SK-N-SH (cell line): Measurements from ENCODE around the gene BACE1-AS. TPM values are rescaled to one million over a fixed set of nuclear protein-coding genes. Genes with fewer than 3 reads are reported as not detected.

Experiments used
- CTCF ChIA-PET: fragments of 300-600, 350-600 bp; formaldehyde crosslinking; extraction: SDS; loops from one replicate; lab custom pipeline; 2021; lab: Yijun Ruan, JAX
- POLR2A ChIA-PET: fragments of 350-600 bp; sonication (Branson Sonifier 250); formaldehyde crosslinking; extraction: SDS; loops from one replicate; lab custom pipeline; 2020; ENCODE audit warnings: antibody characterized with exemption, inconsistent platforms; lab: Yijun Ruan, JAX
- DNase-seq: peaks from one replicate; pipeline ENCODE4 v3.0.0; 2012
- H2AFZ ChIP-seq: fragments of 200-600 bp; sonication (generic); 2 replicates; pipeline ENCODE4 v1.8.1; 2016; ENCODE audit warnings: antibody characterized with exemption, mild to moderate bottlenecking, low read depth
- H3F3A ChIP-seq: fragments of 200-600 bp; sonication (generic); replicated peaks from 2 replicates; pipeline ENCODE3; 2016; ENCODE audit warnings: antibody characterized with exemption, mild to moderate bottlenecking; ENCODE audit not compliant: insufficient read depth
- H3K27ac ChIP-seq, 2 experiments: fragments of 200-500 bp in 1 of 2; fragments of 200-600 bp in 1 of 2; sonication (Bioruptor generic) in 1 of 2; sonication (generic), shearing (Covaris generic) in 1 of 2; 2 replicates each; pipeline versions ENCODE4 v1.5.1 to v1.6.1; 2014 to 2016; ENCODE audit warnings: low read depth in 2 of 2, inconsistent platforms in 1 of 2, low read length in 1 of 2, mild to moderate bottlenecking in 1 of 2, mixed read lengths in 1 of 2
- H3K27me3 ChIP-seq: fragments of 200-600 bp; sonication (generic), shearing (Covaris generic); 2 replicates; pipeline ENCODE4 v1.6.1; 2016; ENCODE audit warnings: mixed run types; ENCODE audit not compliant: insufficient read depth
- H3K36me3 ChIP-seq, 2 experiments: fragments of 200-500 bp in 1 of 2; fragments of 200-600 bp in 1 of 2; sonication (Bioruptor generic) in 1 of 2; sonication (generic) in 1 of 2; replicated peaks in 1 of 2; 2 replicates each; pipeline versions ENCODE3 to v1.5.1; 2014 to 2016; ENCODE audit warnings: low read length in 1 of 2, mild to moderate bottlenecking in 1 of 2; ENCODE audit not compliant: insufficient read depth in 2 of 2, control insufficient read depth in 1 of 2
- H3K4me1 ChIP-seq, 2 experiments: fragments of 200-500 bp in 1 of 2; fragments of 200-600 bp in 1 of 2; sonication (Bioruptor generic) in 1 of 2; sonication (generic), shearing (Covaris generic) in 1 of 2; 2 replicates each; pipeline versions ENCODE4 v1.5.1 to v1.6.1; 2014 to 2016; ENCODE audit warnings: low read depth in 1 of 2, low read length in 1 of 2, mixed run types in 1 of 2; ENCODE audit not compliant: insufficient read depth in 2 of 2, control insufficient read depth in 1 of 2
- H3K4me2 ChIP-seq: fragments of 200-600 bp; sonication (generic), shearing (Covaris generic); 2 replicates; pipeline ENCODE4 v1.6.1; 2017; ENCODE audit warnings: mixed run types
- H3K4me3 ChIP-seq, 2 experiments: fragments of 200-500 bp in 1 of 2; fragments of 200-600 bp in 1 of 2; sonication (Bioruptor generic) in 1 of 2; sonication (generic), shearing (Covaris generic) in 1 of 2; 2 replicates each; pipeline versions ENCODE4 v1.5.1 to v1.8.1; 2014 to 2016; ENCODE audit warnings: low read depth in 2 of 2, inconsistent platforms in 1 of 2, low read length in 1 of 2, mild to moderate bottlenecking in 1 of 2, mixed read lengths in 1 of 2, moderate library complexity in 1 of 2
- H3K79me2 ChIP-seq: fragments of 200-600 bp; sonication (generic); 2 replicates; pipeline ENCODE4 v1.8.1; 2017; ENCODE audit warnings: mild to moderate bottlenecking; ENCODE audit not compliant: insufficient read depth
- H3K9ac ChIP-seq: fragments of 200-600 bp; sonication (generic); 2 replicates; pipeline ENCODE4 v1.6.1; 2017; ENCODE audit warnings: mixed run types
- H3K9me2 ChIP-seq: fragments of 200-600 bp; sonication (generic); 2 replicates; pipeline ENCODE4 v1.6.1; 2017; ENCODE audit warnings: mixed run types
- H3K9me3 ChIP-seq: fragments of 200-600 bp; sonication (generic); 2 replicates; pipeline ENCODE4 v1.6.1; 2017; ENCODE audit warnings: mixed run types, mild to moderate bottlenecking, moderate library complexity
- H4K20me1 ChIP-seq: fragments of 200-600 bp; sonication (generic); 2 replicates; pipeline ENCODE4 v1.6.1; 2017; ENCODE audit warnings: mild to moderate bottlenecking, mixed run types; ENCODE audit not compliant: insufficient read depth
- FOXJ3 ChIP-seq: sonication (generic); formaldehyde crosslinking; IDR thresholded peaks from 2 replicates; pipeline ENCODE4 v1.5.1; 2020; ENCODE audit warnings: mild to moderate bottlenecking, missing genetic modification reagents
- GATA2 ChIP-seq: sonication (generic); formaldehyde crosslinking; IDR thresholded peaks from 2 replicates; pipeline ENCODE4 v1.5.0; 2020; ENCODE audit warnings: mild to moderate bottlenecking, missing genetic modification reagents
- NRF1 ChIP-seq: IDR thresholded peaks from 2 replicates; pipeline ENCODE4 v1.6.1; 2012; ENCODE audit warnings: low read depth, mild to moderate bottlenecking, low read length
- RFX5 ChIP-seq: IDR thresholded peaks from 2 replicates; pipeline ENCODE4 v1.6.1; 2012; ENCODE audit warnings: mild to moderate bottlenecking, improper control_type of control experiment, low read length
- TAF1 ChIP-seq: IDR thresholded peaks from 2 replicates; pipeline ENCODE4 v1.6.1; 2012; ENCODE audit warnings: low read depth, mild to moderate bottlenecking, low read length, moderate library complexity, borderline replicate concordance
- WGBS: methylation state at CpG from one replicate; pipeline ENCODE4 v1.1.6; 2017; ENCODE audit warnings: low lambda C conversion rate; 5-methylcytosine and 5-hydroxymethylcytosine counted together
- polyA plus RNA-seq, 3 experiments: library from polyadenylated mRNA; depleted of rRNA; stranded (reverse); fragments of >200 nt; gene quantifications; 2 replicates each; pipeline ENCODE4 v1.2.3, GENCODE V29; 2012
- TF ChIP-seq, protein P1 (sequence below): IDR thresholded peaks from 2 replicates; pipeline ENCODE4 v1.6.1; 2012; ENCODE audit warnings: mild to moderate bottlenecking, low read depth, low read length, moderate library complexity
- TF ChIP-seq, protein P2 (sequence below): IDR thresholded peaks from 2 replicates; pipeline ENCODE4 v1.4.0; 2012; ENCODE audit warnings: low read depth, borderline replicate concordance

Gene BACE1-AS
- polyA plus RNA-seq, 1 of the 3 experiments (the other 2 are of a cell fraction): 5.7 TPM

DNA sequence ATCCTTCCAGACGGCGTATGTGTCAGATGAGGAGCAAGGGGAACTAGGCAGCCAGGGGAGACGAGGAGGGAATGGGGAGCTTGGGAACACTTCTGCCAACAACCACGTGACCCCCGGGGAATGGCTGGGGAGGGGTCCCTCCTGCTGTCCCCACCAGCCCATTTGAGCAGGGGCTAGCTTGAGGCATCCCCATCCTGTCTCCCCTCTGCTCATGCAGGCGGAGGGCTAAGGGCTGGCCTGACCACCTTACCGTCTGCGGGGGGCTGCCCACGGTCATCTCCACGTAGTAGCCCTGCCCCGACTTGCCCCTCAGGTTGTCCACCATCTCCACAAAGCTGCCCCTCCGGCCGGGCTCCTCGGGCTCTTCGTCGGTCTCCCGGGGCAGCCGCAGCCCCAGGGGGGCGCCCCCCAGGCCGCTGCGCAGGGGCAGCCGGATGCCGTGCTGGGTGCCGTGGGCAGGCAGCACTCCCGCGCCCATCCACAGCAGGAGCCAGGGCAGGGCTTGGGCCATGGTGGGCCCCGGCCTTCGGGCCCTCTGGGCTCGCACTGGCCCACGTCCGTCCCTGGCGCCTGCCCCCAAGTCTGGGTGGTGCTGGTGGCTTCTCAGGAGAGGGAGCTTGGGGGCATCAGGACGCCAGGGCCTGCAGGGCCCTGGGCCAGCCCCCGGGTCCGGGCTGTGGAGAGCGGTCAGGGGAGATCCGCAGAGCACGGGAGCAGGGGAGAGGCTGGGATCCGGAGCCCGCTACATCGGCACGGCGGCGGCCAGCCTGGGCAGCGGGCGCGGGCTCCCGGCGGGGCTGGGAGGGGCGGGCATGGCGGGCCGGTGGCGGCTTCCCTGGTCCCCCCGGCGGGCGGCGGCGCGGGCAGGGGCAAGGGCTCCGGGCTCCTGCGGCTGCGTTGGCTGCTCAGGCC, 24.4 kb downstream of the BACE1-AS start:
- peaks cover 7% of the 10 kb centered on the region for H3F3A ChIP-seq
- peak overlapping the region; percentile 69 for H3K9ac ChIP-seq
- H3K4me2 ChIP-seq: peak overlapping the region; percentile 99
- peak overlapping the region; percentile 66 to 81 for H3K4me3 ChIP-seq
- H3K27ac ChIP-seq: peak overlapping the region in 1 of 2 experiments; percentile 3; a peak in 1 of 4 replicates
- no peak for DNase-seq
- ChIA-PET POLR2A (interaction anchor here (1.4 to 1.6 kb wide), 2 partner anchors 12 kb away, joined by 4 to 8 read pairs; partner anchors contain the start of gene CEP164), CTCF (interaction anchor here (0.7 to 2.5 kb wide), 4 partner anchors 9 to 111 kb away, joined by 3 to 8 read pairs (median 6); partner anchors contain the start of genes PCSK7 and RNF214)
- H3K9me2 ChIP-seq: no peaks in the 10 kb centered on the region
- H3K4me1 ChIP-seq: peaks cover 0 to 19% of the 10 kb centered on the region in 2 experiments; a peak in 3 of 4 replicates
- 0% methylated on average over 2 of the region's 62 CpGs for WGBS
- H3K79me2 ChIP-seq: peaks cover 45% of the 10 kb centered on the region
- no peaks in the 10 kb centered on the region for H4K20me1 ChIP-seq
- TF ChIP-seq, protein P1, sequence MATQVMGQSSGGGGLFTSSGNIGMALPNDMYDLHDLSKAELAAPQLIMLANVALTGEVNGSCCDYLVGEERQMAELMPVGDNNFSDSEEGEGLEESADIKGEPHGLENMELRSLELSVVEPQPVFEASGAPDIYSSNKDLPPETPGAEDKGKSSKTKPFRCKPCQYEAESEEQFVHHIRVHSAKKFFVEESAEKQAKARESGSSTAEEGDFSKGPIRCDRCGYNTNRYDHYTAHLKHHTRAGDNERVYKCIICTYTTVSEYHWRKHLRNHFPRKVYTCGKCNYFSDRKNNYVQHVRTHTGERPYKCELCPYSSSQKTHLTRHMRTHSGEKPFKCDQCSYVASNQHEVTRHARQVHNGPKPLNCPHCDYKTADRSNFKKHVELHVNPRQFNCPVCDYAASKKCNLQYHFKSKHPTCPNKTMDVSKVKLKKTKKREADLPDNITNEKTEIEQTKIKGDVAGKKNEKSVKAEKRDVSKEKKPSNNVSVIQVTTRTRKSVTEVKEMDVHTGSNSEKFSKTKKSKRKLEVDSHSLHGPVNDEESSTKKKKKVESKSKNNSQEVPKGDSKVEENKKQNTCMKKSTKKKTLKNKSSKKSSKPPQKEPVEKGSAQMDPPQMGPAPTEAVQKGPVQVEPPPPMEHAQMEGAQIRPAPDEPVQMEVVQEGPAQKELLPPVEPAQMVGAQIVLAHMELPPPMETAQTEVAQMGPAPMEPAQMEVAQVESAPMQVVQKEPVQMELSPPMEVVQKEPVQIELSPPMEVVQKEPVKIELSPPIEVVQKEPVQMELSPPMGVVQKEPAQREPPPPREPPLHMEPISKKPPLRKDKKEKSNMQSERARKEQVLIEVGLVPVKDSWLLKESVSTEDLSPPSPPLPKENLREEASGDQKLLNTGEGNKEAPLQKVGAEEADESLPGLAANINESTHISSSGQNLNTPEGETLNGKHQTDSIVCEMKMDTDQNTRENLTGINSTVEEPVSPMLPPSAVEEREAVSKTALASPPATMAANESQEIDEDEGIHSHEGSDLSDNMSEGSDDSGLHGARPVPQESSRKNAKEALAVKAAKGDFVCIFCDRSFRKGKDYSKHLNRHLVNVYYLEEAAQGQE: no peak
- TF ChIP-seq, protein P2, sequence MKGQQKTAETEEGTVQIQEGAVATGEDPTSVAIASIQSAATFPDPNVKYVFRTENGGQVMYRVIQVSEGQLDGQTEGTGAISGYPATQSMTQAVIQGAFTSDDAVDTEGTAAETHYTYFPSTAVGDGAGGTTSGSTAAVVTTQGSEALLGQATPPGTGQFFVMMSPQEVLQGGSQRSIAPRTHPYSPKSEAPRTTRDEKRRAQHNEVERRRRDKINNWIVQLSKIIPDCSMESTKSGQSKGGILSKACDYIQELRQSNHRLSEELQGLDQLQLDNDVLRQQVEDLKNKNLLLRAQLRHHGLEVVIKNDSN: peak; percentile 64; the same call in 1 of the 2 replicates
- TF ChIP-seq NRF1 (no peak), GATA2 (no peak), TAF1 (no peak), FOXJ3 (CRISPR knock-in tag) (no peak), RFX5 (0 out of 2 replicates have a peak, but pooled peaks have one; percentile 14)
- peak overlapping the region; percentile 93 for H2AFZ ChIP-seq
- no peaks in the 10 kb centered on the region for H3K36me3 ChIP-seq
- no peaks in the 10 kb centered on the region for H3K27me3 ChIP-seq
- no peaks in the 10 kb centered on the region for H3K9me3 ChIP-seq
